SK-N-SH treated with all-trans-retinoic acid at 6 μM for 48 hours (cell line): ENCODE results near the gene NCAPG2.

Source experiments
- ATAC-seq: fragments of 200-7000 bp; cut with Tn5 transposase; 3 replicates; pipeline ENCODE4 v1.9.1; 2020; ENCODE audit warnings: mild to moderate bottlenecking, moderate library complexity
- ARNTL ChIP-seq: fragments of 450-650 bp; formaldehyde crosslinking; IDR thresholded peaks from 2 replicates; pipeline ENCODE4 v1.5.0; 2020; ENCODE audit warnings: low read depth, mild to moderate bottlenecking, moderate library complexity, borderline replicate concordance
- CSDC2 ChIP-seq: fragments of 250-450 bp; sonication (Bioruptor Pico); IDR thresholded peaks from 2 replicates; pipeline ENCODE4 v1.5.0; 2020; ENCODE audit warnings: mild to moderate bottlenecking, moderate library complexity
- GLIS3 ChIP-seq: fragments of 250-450 bp; sonication (Bioruptor Pico); IDR thresholded peaks from 2 replicates; pipeline ENCODE4 v1.5.0; 2020; ENCODE audit warnings: mild to moderate bottlenecking, moderate library complexity
- ISL1 ChIP-seq: fragments of 250-450 bp; sonication (Bioruptor Pico); IDR thresholded peaks from 2 replicates; pipeline ENCODE4 v2.1.2; 2022; ENCODE audit warnings: mild to moderate bottlenecking, moderate library complexity
- OSR1 ChIP-seq: fragments of 250-450 bp; sonication (Bioruptor Pico); IDR thresholded peaks from 2 replicates; pipeline ENCODE4 v1.8.0; 2022; ENCODE audit warnings: moderate library complexity, mild to moderate bottlenecking, inconsistent platforms
- PPARA ChIP-seq: fragments of 250-450 bp; sonication (Bioruptor Pico); IDR thresholded peaks from 2 replicates; pipeline ENCODE4 v1.5.0; 2020; ENCODE audit warnings: mild to moderate bottlenecking, borderline replicate concordance
- RARB ChIP-seq: fragments of 250-450 bp; sonication (Bioruptor Pico); IDR thresholded peaks from 2 replicates; pipeline ENCODE4 v1.8.0; 2021; ENCODE audit warnings: mild to moderate bottlenecking, moderate library complexity
- SNAI2 ChIP-seq: fragments of 250-450 bp; sonication (Bioruptor Pico); IDR thresholded peaks from 2 replicates; pipeline ENCODE4 v1.5.0; 2020; ENCODE audit warnings: mild to moderate bottlenecking, moderate library complexity
- TOX ChIP-seq: fragments of 250-450 bp; sonication (Bioruptor Pico); IDR thresholded peaks from 2 replicates; pipeline ENCODE4 v1.8.0; 2021; ENCODE audit warnings: mild to moderate bottlenecking, moderate library complexity, borderline replicate concordance
- ZC3H10 ChIP-seq: fragments of 250-450 bp; sonication (Bioruptor Pico); IDR thresholded peaks from 2 replicates; pipeline ENCODE4 v1.5.1; 2021; ENCODE audit warnings: mild to moderate bottlenecking, moderate library complexity
- ZFP3 ChIP-seq: fragments of 250-450 bp; sonication (Bioruptor Pico); IDR thresholded peaks from 2 replicates; pipeline ENCODE4 v1.5.0; 2020; ENCODE audit warnings: mild to moderate bottlenecking, moderate library complexity
- ZFP30 ChIP-seq: fragments of 450-650 bp; formaldehyde crosslinking; IDR thresholded peaks from 2 replicates; pipeline ENCODE4 v1.5.0; 2022; ENCODE audit warnings: mild to moderate bottlenecking, moderate library complexity
- ZNF565 ChIP-seq: fragments of 450-650 bp; formaldehyde crosslinking; conservative IDR thresholded peaks from 2 replicates; pipeline ENCODE4 v1.5.0; 2020; ENCODE audit warnings: low read depth, mild to moderate bottlenecking, moderate library complexity
- TF ChIP-seq, protein P1 (sequence below): fragments of 250-450 bp; sonication (Bioruptor Pico); IDR thresholded peaks from 2 replicates; pipeline ENCODE4 v1.5.1; 2021; ENCODE audit warnings: mild to moderate bottlenecking, moderate library complexity
- TF ChIP-seq, protein P2 (sequence below): fragments of 250-450 bp; sonication (Bioruptor Pico); IDR thresholded peaks from 2 replicates; pipeline ENCODE4 v1.5.0; 2020; ENCODE audit warnings: mild to moderate bottlenecking, moderate library complexity
- TF ChIP-seq, protein P3 (sequence below): fragments of 250-450 bp; sonication (Bioruptor Pico); IDR thresholded peaks from 2 replicates; pipeline ENCODE4 v1.5.1; 2020; ENCODE audit warnings: low read depth, mild to moderate bottlenecking, moderate library complexity
- TF ChIP-seq, protein P4 (sequence below): fragments of 250-450 bp; sonication (Bioruptor Pico); IDR thresholded peaks from 2 replicates; pipeline ENCODE4 v1.8.0; 2020; ENCODE audit warnings: mild to moderate bottlenecking, moderate library complexity, borderline replicate concordance
- TF ChIP-seq, protein P5 (sequence below): fragments of 250-450 bp; sonication (Bioruptor Pico); IDR thresholded peaks from 2 replicates; pipeline ENCODE4 v1.8.0; 2021; ENCODE audit warnings: low read depth, mild to moderate bottlenecking, moderate library complexity, borderline replicate concordance

Gene NCAPG2

DNA sequence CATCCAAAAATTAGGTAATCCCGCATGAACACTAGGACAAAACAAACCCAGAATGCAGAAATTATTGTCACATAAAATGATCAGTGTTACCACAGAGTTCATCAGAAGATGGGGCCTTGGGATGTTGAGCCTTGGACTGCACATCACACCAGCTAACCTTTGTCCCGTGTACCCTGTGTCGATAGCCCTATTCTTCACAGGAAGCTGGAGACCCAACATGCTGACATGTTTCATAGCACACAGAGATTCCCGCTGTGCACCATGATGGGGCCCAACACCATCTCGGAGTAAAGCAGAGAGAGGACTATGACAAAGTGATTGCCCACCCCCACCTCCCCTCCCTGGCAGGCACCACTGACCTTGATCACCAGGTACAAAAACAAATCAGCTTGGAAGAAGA, 121.5 kb downstream of the NCAPG2 start:
- no peak for ATAC-seq

DNA sequence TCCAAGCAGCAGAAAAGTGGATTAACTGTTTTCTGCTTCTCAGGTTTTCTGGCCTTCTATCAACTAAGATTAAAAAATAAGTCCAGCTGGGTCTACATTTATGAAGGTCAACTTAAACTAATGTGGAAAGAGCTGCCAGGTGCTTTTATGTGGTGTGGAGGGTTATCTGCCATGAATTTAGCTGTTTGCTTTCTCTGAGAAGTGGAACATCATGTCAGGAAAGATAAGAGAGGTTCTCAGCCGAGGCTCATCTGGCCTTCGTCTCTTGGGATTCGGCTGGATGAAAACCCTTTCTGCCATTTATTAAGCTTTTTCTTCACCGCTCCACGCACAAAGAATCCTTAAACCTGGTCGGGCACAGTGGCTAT, 122.5 kb downstream of the NCAPG2 start:
- no peak for ATAC-seq
- no peak for TF ChIP-seq OSR1 (CRISPR knock-in tag)
- no peak for TF ChIP-seq ISL1 (CRISPR knock-in tag)

More for the DNA sequence above, 121.5 kb downstream of the NCAPG2 start:
- TF ChIP-seq, protein P1, sequence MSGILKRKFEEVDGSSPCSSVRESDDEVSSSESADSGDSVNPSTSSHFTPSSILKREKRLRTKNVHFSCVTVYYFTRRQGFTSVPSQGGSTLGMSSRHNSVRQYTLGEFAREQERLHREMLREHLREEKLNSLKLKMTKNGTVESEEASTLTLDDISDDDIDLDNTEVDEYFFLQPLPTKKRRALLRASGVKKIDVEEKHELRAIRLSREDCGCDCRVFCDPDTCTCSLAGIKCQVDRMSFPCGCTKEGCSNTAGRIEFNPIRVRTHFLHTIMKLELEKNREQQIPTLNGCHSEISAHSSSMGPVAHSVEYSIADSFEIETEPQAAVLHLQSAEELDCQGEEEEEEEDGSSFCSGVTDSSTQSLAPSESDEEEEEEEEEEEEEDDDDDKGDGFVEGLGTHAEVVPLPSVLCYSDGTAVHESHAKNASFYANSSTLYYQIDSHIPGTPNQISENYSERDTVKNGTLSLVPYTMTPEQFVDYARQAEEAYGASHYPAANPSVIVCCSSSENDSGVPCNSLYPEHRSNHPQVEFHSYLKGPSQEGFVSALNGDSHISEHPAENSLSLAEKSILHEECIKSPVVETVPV (CRISPR knock-in tag) = no peak
- TF ChIP-seq OSR1 (CRISPR knock-in tag) (no peak), TOX (CRISPR knock-in tag) (no peak)
- TF ChIP-seq, protein P2, sequence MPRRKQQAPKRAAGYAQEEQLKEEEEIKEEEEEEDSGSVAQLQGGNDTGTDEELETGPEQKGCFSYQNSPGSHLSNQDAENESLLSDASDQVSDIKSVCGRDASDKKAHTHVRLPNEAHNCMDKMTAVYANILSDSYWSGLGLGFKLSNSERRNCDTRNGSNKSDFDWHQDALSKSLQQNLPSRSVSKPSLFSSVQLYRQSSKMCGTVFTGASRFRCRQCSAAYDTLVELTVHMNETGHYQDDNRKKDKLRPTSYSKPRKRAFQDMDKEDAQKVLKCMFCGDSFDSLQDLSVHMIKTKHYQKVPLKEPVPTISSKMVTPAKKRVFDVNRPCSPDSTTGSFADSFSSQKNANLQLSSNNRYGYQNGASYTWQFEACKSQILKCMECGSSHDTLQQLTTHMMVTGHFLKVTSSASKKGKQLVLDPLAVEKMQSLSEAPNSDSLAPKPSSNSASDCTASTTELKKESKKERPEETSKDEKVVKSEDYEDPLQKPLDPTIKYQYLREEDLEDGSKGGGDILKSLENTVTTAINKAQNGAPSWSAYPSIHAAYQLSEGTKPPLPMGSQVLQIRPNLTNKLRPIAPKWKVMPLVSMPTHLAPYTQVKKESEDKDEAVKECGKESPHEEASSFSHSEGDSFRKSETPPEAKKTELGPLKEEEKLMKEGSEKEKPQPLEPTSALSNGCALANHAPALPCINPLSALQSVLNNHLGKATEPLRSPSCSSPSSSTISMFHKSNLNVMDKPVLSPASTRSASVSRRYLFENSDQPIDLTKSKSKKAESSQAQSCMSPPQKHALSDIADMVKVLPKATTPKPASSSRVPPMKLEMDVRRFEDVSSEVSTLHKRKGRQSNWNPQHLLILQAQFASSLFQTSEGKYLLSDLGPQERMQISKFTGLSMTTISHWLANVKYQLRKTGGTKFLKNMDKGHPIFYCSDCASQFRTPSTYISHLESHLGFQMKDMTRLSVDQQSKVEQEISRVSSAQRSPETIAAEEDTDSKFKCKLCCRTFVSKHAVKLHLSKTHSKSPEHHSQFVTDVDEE (CRISPR knock-in tag) = no peak

DNA sequence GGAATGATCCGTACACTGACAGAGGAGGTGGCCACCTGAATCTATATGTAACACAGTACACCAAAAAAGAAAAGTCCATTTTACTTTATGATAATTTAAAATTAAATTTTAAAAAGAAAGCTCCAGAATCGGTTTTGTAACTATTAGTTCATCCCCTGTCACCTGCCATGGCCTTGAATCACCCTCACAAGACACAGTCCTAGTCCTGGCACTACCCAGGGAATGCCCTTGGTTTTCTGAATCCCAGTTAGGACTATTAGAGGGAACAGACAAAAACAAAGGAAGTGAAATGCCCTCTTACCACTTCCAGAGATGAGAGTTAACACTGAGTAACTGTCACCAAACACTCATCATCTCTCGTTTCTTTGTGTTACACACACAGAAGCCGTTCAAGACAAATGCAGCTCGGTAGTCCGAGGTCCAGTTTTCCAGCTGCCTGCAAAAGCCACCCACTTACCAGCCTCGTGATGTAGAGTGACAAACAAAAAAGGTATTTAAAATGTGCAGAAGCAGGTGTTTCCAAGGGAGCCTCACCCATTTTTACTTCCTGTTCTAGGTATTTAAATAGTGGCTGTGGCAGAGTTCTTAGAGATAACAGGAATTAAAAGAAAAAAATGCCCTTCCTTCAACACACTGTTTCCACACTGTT, 123.0 kb downstream of the NCAPG2 start:
- no peak for ATAC-seq
- TF ChIP-seq SNAI2 (CRISPR knock-in tag) (no peak), GLIS3 (no peak), CSDC2 (no peak), ZFP30 (no peak), ARNTL (no peak), RARB (CRISPR knock-in tag) (no peak), OSR1 (CRISPR knock-in tag) (no peak), ZFP3 (CRISPR knock-in tag) (no peak), TOX (CRISPR knock-in tag) (no peak), ZC3H10 (CRISPR knock-in tag) (no peak), ISL1 (CRISPR knock-in tag) (no peak), PPARA (CRISPR knock-in tag) (no peak), ZNF565 (CRISPR knock-in tag) (no peak)
- TF ChIP-seq, protein P3, sequence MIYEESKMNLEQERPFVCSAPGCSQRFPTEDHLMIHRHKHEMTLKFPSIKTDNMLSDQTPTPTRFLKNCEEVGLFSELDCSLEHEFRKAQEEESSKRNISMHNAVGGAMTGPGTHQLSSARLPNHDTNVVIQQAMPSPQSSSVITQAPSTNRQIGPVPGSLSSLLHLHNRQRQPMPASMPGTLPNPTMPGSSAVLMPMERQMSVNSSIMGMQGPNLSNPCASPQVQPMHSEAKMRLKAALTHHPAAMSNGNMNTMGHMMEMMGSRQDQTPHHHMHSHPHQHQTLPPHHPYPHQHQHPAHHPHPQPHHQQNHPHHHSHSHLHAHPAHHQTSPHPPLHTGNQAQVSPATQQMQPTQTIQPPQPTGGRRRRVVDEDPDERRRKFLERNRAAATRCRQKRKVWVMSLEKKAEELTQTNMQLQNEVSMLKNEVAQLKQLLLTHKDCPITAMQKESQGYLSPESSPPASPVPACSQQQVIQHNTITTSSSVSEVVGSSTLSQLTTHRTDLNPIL (CRISPR knock-in tag) = no peak
- TF ChIP-seq, protein P4, sequence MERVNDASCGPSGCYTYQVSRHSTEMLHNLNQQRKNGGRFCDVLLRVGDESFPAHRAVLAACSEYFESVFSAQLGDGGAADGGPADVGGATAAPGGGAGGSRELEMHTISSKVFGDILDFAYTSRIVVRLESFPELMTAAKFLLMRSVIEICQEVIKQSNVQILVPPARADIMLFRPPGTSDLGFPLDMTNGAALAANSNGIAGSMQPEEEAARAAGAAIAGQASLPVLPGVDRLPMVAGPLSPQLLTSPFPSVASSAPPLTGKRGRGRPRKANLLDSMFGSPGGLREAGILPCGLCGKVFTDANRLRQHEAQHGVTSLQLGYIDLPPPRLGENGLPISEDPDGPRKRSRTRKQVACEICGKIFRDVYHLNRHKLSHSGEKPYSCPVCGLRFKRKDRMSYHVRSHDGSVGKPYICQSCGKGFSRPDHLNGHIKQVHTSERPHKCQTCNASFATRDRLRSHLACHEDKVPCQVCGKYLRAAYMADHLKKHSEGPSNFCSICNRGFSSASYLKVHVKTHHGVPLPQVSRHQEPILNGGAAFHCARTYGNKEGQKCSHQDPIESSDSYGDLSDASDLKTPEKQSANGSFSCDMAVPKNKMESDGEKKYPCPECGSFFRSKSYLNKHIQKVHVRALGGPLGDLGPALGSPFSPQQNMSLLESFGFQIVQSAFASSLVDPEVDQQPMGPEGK (CRISPR knock-in tag) = no peak
- TF ChIP-seq, protein P2 (CRISPR knock-in tag) = no peak
- TF ChIP-seq, protein P1 (CRISPR knock-in tag) = no peak
- TF ChIP-seq, protein P5, sequence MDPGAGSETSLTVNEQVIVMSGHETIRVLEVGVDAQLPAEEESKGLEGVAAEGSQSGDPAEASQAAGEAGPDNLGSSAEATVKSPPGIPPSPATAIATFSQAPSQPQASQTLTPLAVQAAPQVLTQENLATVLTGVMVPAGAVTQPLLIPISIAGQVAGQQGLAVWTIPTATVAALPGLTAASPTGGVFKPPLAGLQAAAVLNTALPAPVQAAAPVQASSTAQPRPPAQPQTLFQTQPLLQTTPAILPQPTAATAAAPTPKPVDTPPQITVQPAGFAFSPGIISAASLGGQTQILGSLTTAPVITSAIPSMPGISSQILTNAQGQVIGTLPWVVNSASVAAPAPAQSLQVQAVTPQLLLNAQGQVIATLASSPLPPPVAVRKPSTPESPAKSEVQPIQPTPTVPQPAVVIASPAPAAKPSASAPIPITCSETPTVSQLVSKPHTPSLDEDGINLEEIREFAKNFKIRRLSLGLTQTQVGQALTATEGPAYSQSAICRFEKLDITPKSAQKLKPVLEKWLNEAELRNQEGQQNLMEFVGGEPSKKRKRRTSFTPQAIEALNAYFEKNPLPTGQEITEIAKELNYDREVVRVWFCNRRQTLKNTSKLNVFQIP (CRISPR knock-in tag) = no peak
